K562 (cell line): Measurements from ENCODE around the gene AP1M1. TPM values are rescaled to one million over a fixed set of nuclear protein-coding genes. Genes with fewer than 3 reads are reported as not detected.

Experiments used
- AFF4 ChIP-seq: sonication (generic); formaldehyde crosslinking; IDR thresholded peaks from 2 replicates; pipeline ENCODE4 v1.8.0; 2023; ENCODE audit warnings: mild to moderate bottlenecking, missing genetic modification reagents
- CEBPB ChIP-seq: fragments of 450-650 bp; IDR thresholded peaks from 2 replicates; pipeline ENCODE4 v1.6.1; 2016; ENCODE audit warnings: missing genetic modification characterization, missing compliant biosample characterization
- CHD4 ChIP-seq: fragments of 200-600 bp; sonication (generic); IDR thresholded peaks from 3 replicates; pipeline ENCODE4 v1.6.1; 2012; ENCODE audit warnings: low read depth, mild to moderate bottlenecking, mixed read lengths, low read length, inconsistent platforms; ENCODE audit not compliant: insufficient read depth, insufficient replicate concordance, poor library complexity, severe bottlenecking
- CREM ChIP-seq: IDR thresholded peaks from 2 replicates; pipeline ENCODE4 v1.6.1; 2014; ENCODE audit warnings: antibody characterized with exemption, low read depth
- FOSL1 ChIP-seq: fragments of 200-800 bp; sonication (Bioruptor generic); conservative IDR thresholded peaks from 2 replicates; pipeline ENCODE4 v1.6.1; 2016; ENCODE audit warnings: missing genetic modification characterization, missing compliant biosample characterization
- FUS ChIP-seq: fragments of 200-400 bp; formaldehyde crosslinking; optimal IDR thresholded peaks from 2 replicates; pipeline ENCODE3; 2017; ENCODE audit warnings: low read depth, low read length
- HNRNPLL ChIP-seq: fragments of 200-400 bp; formaldehyde crosslinking; IDR thresholded peaks from 2 replicates; pipeline ENCODE4 v1.6.1; 2017; ENCODE audit warnings: low read length, low read depth, mild to moderate bottlenecking; ENCODE audit not compliant: poor library complexity, severe bottlenecking
- JUND ChIP-seq, 2 experiments: IDR thresholded peaks; 2 replicates in 1 of 2; 3 replicates in 1 of 2; pipeline ENCODE4 v1.6.1; 2011; ENCODE audit warnings: borderline replicate concordance in 2 of 2, low read depth in 2 of 2, low read length in 2 of 2, improper control_type of control experiment in 1 of 2, missing biosample characterization in 1 of 2, missing genetic modification characterization in 1 of 2, missing genetic modification reagents in 1 of 2
- KDM5B ChIP-seq: fragments of 200-600 bp; sonication (generic); IDR thresholded peaks from 2 replicates; pipeline ENCODE4 v1.6.1; 2012; ENCODE audit warnings: low read depth, mild to moderate bottlenecking, moderate library complexity, low read length, control low read depth, inconsistent platforms; ENCODE audit not compliant: insufficient replicate concordance
- KHSRP ChIP-seq: fragments of 450-650 bp; IDR thresholded peaks from 2 replicates; pipeline ENCODE4 v1.6.1; 2017
- MCM3 ChIP-seq: fragments of 450-650 bp; IDR thresholded peaks from 2 replicates; pipeline ENCODE4 v1.6.1; 2016
- MTA1 ChIP-seq: fragments of 450-650 bp; IDR thresholded peaks from 2 replicates; pipeline ENCODE4 v1.6.1; 2017; ENCODE audit warnings: borderline replicate concordance
- NFIC ChIP-seq: fragments of 450-650 bp; IDR thresholded peaks from 2 replicates; pipeline ENCODE4 v1.6.1; 2017; ENCODE audit warnings: mild to moderate bottlenecking, inconsistent platforms
- NFXL1 ChIP-seq: fragments of 450-650 bp; formaldehyde crosslinking; IDR thresholded peaks from 2 replicates; pipeline ENCODE4 v1.4.0; 2021; ENCODE audit warnings: mild to moderate bottlenecking
- NR2C2 ChIP-seq, 2 experiments: fragments of 200-800 bp in 1 of 2; sonication (Bioruptor generic) in 1 of 2; sonication (generic) in 1 of 2; formaldehyde crosslinking in 1 of 2; IDR thresholded peaks; 2 replicates each; pipeline versions ENCODE4 v1.6.1 to v1.8.0; 2016 to 2022; ENCODE audit warnings: mild to moderate bottlenecking in 1 of 2, missing compliant biosample characterization in 1 of 2, missing genetic modification characterization in 1 of 2, missing genetic modification reagents in 1 of 2
- PHB ChIP-seq: fragments of 250-450 bp; sonication (Bioruptor Pico); IDR thresholded peaks from 2 replicates; pipeline ENCODE4 v1.5.0; 2021
- PHB2 ChIP-seq: fragments of 450-650 bp; IDR thresholded peaks from 2 replicates; pipeline ENCODE4 v1.6.1; 2017; ENCODE audit warnings: low read depth
- RAD21 ChIP-seq, 2 experiments: fragments of 250-450 bp in 1 of 2; fragments of 450-650 bp in 1 of 2; sonication (Bioruptor Pico) in 1 of 2; formaldehyde crosslinking in 1 of 2; IDR thresholded peaks in 1 of 2; conservative IDR thresholded peaks in 1 of 2; 2 replicates each; pipeline versions ENCODE4 v1.4.0 to v1.8.0; 2020 to 2022; ENCODE audit warnings: mild to moderate bottlenecking in 2 of 2, moderate library complexity in 1 of 2
- SIX5 ChIP-seq, 2 experiments: IDR thresholded peaks; 2 replicates each; pipeline ENCODE4 v1.6.1; 2011; ENCODE audit warnings: low read length in 2 of 2, borderline replicate concordance in 1 of 2, low read depth in 1 of 2, mild to moderate bottlenecking in 1 of 2, moderate library complexity in 1 of 2; ENCODE audit not compliant: insufficient read depth in 1 of 2
- SNIP1 ChIP-seq: fragments of 450-650 bp; IDR thresholded peaks from 2 replicates; pipeline ENCODE4 v1.7.1; 2017; ENCODE audit warnings: low read depth, mild to moderate bottlenecking
- TCF15 ChIP-seq: fragments of 250-450 bp; sonication (Bioruptor Pico); IDR thresholded peaks from 2 replicates; pipeline ENCODE4 v1.8.0; 2022; ENCODE audit warnings: moderate library complexity, mild to moderate bottlenecking, inconsistent platforms
- ZBTB12 ChIP-seq: fragments of 250-450 bp; sonication (Bioruptor Pico); IDR thresholded peaks from 2 replicates; pipeline ENCODE4 v1.4.0; 2020
- ZKSCAN1 ChIP-seq: fragments of 150-350 bp; IDR thresholded peaks from 2 replicates; pipeline ENCODE4 v1.6.1; 2016; ENCODE audit warnings: low read depth, low read length
- ZNF3 ChIP-seq: fragments of 250-450 bp; sonication (Bioruptor Pico); IDR thresholded peaks from 2 replicates; pipeline ENCODE4 v1.5.0; 2021; ENCODE audit warnings: mild to moderate bottlenecking, moderate library complexity
- ZNF316 ChIP-seq: fragments of 450-650 bp; IDR thresholded peaks from 2 replicates; pipeline ENCODE4 v1.6.1; 2016
- polyA plus RNA-seq, 8 experiments: library from polyadenylated mRNA; depleted of rRNA in 4 of 8; stranded (reverse) in 5 of 8; unstranded in 3 of 8; fragments of >200 nt; fragmentation: Nextera tagmentation in 2 of 8; fragmentation: Illumina TruSeq in 1 of 8; extraction: Ambion mirVana in 2 of 8; extraction: Trizol in 1 of 8; gene quantifications; 2 replicates each; pipeline versions ENCODE4 v1.2.1 to v1.2.3, GENCODE V29; 2011 to 2014; ENCODE audit warnings: inconsistent platforms in 1 of 8, missing spikeins in 1 of 8
- total RNA-seq, 7 experiments: library from RNA; depleted of rRNA in 6 of 7; stranded (reverse); fragments of >200 nt in 6 of 7; fragmentation: Illumina TruSeq in 2 of 7; extraction: Trizol in 2 of 7; gene quantifications; 2 replicates each; pipeline versions ENCODE4 v1.2.1 to v1.2.3, GENCODE V29; 2011 to 2021; ENCODE audit warnings: low replicate concordance in 1 of 7

Gene AP1M1
- total and polyA plus RNA-seq, 9 of the 15 experiments (the other 6 are each of a cell fraction or from before 2014, with no cell fraction given) = 0.87 to 56.2 (median 29.1) TPM

GRCh38 chr19:16258440-16258903 lies 60.8 kb downstream of the AP1M1 start (continued):
- TF ChIP-seq AFF4 (CRISPR knock-in tag) = no peak
- TF ChIP-seq TCF15 (CRISPR knock-in tag) = no peak
- TF ChIP-seq ZBTB12 (CRISPR knock-in tag) = no peak
- TF ChIP-seq KHSRP = no peak
- TF ChIP-seq NFXL1 (CRISPR knock-in tag) = no peak
- TF ChIP-seq PHB2 = 0 out of 2 replicates have a peak, but pooled peaks have one; percentile 11
- TF ChIP-seq ZKSCAN1 = no peak
- TF ChIP-seq FOSL1 = peak; percentile 58
- TF ChIP-seq PHB (CRISPR knock-in tag) = no peak
- TF ChIP-seq CHD4 = peak; percentile 49
- TF ChIP-seq CEBPB = no peak
- no peak for TF ChIP-seq NR2C2 (CRISPR knock-in tag; IDR thresholded peaks at IDR 0.05)
- TF ChIP-seq NR2C2 (tag; IDR thresholded peaks at IDR 0.05) = peak; percentile 82
- no peak for TF ChIP-seq ZNF3 (CRISPR knock-in tag)
- TF ChIP-seq JUND (IDR thresholded peaks at IDR 0.05; ENCODE audit: borderline replicate concordance, low read depth, low read length) = peak; percentile 76
- no peak; the same call in 2 of the 3 replicates for TF ChIP-seq JUND (tag; IDR thresholded peaks at IDR 0.05; ENCODE audit: borderline replicate concordance, low read depth, low read length)
- TF ChIP-seq SIX5 (IDR thresholded peaks at IDR 0.05; ENCODE audit: borderline replicate concordance in 1 of 2, insufficient read depth in 1 of 2, low read depth in 1 of 2, low read length in 2 of 2) = no peak
- TF ChIP-seq NFIC = peak; percentile 81
- TF ChIP-seq HNRNPLL = no peak
- TF ChIP-seq KDM5B = peak; percentile 97
- peak; percentile 63; the same call in 1 of the 2 replicates for TF ChIP-seq MTA1
- TF ChIP-seq MCM3 = no peak
- no peak for TF ChIP-seq RAD21 (CRISPR knock-in tag; conservative IDR thresholded peaks at IDR 0.05 in 1 of 2, IDR thresholded peaks at IDR 0.05 in 1 of 2)
- peak; percentile 75 for TF ChIP-seq CREM
- TF ChIP-seq SNIP1 = no peak
- TF ChIP-seq FUS = no peak
- no peak for TF ChIP-seq ZNF316
